H1 (cell line): ENCODE measurements around the gene C11orf58. TPM values are rescaled to one million over a fixed set of nuclear protein-coding genes. Genes with fewer than 3 reads are reported as not detected.

Experiments used
- CTCF ChIA-PET: fragments of 300-600 bp; sonication (Branson Sonifier 250); formaldehyde crosslinking; loops from one replicate; lab custom pipeline; 2021; ENCODE audit not compliant: partially characterized antibody; lab: Charles Lee
- POLR2A ChIA-PET: fragments of 300-600 bp; sonication (Branson Sonifier 250); formaldehyde crosslinking; loops from one replicate; lab custom pipeline; 2021; ENCODE audit warnings: inconsistent platforms; ENCODE audit not compliant: partially characterized antibody; lab: Charles Lee
- DNase-seq, 2 experiments: peaks; one replicate each; pipeline versions ENCODE4 v3.0.0 to v3.0.0-alpha.2; 2010 to 2022; ENCODE audit warnings: low spot score in 2 of 2, low read depth in 1 of 2, mixed read lengths in 1 of 2
- FAIRE-seq: peaks from 2 replicates; lab custom pipeline; 2011; peaks lifted over from hg19 to GRCh38; lab: Jason Lieb, UNC
- H2AFZ ChIP-seq: 2 replicates; pipeline ENCODE4 v1.8.1; 2012; ENCODE audit warnings: low read length, inconsistent platforms
- H2AK5ac ChIP-seq: 2 replicates; pipeline ENCODE4 v1.6.1; 2013; ENCODE audit warnings: low read depth, low read length
- H2BK120ac ChIP-seq: replicated peaks from 2 replicates; pipeline ENCODE3; 2013; ENCODE audit warnings: low read depth, low read length, inconsistent platforms
- H2BK12ac ChIP-seq: 2 replicates; pipeline ENCODE4 v1.6.1; 2013; ENCODE audit warnings: low read depth, low read length
- H2BK15ac ChIP-seq: 2 replicates; pipeline ENCODE4 v1.6.1; 2013; ENCODE audit warnings: low read length
- H2BK20ac ChIP-seq: 2 replicates; pipeline ENCODE4 v1.6.1; 2013; ENCODE audit warnings: low read length
- H2BK5ac ChIP-seq: 2 replicates; pipeline ENCODE4 v1.6.1; 2013; ENCODE audit warnings: low read depth, low read length
- H3K14ac ChIP-seq: 2 replicates; pipeline ENCODE4 v1.6.1; 2013; ENCODE audit warnings: inconsistent platforms; ENCODE audit not compliant: insufficient read length
- H3K18ac ChIP-seq: 2 replicates; pipeline ENCODE4 v1.6.1; 2013; ENCODE audit warnings: low read length; ENCODE audit errors: extremely low read depth
- H3K23ac ChIP-seq: 2 replicates; pipeline ENCODE4 v1.6.1; 2013; ENCODE audit warnings: inconsistent platforms; ENCODE audit not compliant: insufficient read length
- H3K23me2 ChIP-seq: 2 replicates; pipeline ENCODE4 v1.6.1; 2013; ENCODE audit warnings: low read depth, low read length
- H3K27ac ChIP-seq: 2 replicates; pipeline ENCODE4 v1.6.1; 2011; ENCODE audit warnings: low read depth, low read length, inconsistent platforms
- H3K27me3 ChIP-seq, 4 experiments: replicated peaks in 1 of 4; 1 replicate in 1 of 4; 2 replicates in 3 of 4; pipeline versions ENCODE4 v1.6.1 to v1.8.1; 2011 to 2013; ENCODE audit warnings: low read length in 3 of 4, mild to moderate bottlenecking in 3 of 4, inconsistent platforms in 2 of 4, mixed read lengths in 2 of 4, moderate library complexity in 1 of 4; ENCODE audit not compliant: control insufficient read depth in 3 of 4, insufficient read depth in 3 of 4; ENCODE audit errors: extremely low read depth in 1 of 4
- H3K36me3 ChIP-seq, 4 experiments: 2 replicates each; pipeline versions ENCODE4 v1.6.1 to v1.8.1; 2011 to 2013; ENCODE audit warnings: mild to moderate bottlenecking in 4 of 4, low read length in 3 of 4, moderate library complexity in 2 of 4, control low read depth in 1 of 4, inconsistent platforms in 1 of 4; ENCODE audit not compliant: insufficient read depth in 4 of 4, control insufficient read depth in 2 of 4
- H3K4ac ChIP-seq: replicated peaks from 2 replicates; pipeline ENCODE3; 2013; ENCODE audit warnings: low read length, low read depth, mixed read lengths, inconsistent platforms; ENCODE audit not compliant: insufficient read length
- H3K4me1 ChIP-seq, 4 experiments: replicated peaks in 1 of 4; 1 replicate in 1 of 4; 2 replicates in 3 of 4; pipeline versions ENCODE4 v1.6.1 to v1.8.1; 2011 to 2013; ENCODE audit warnings: low read length in 3 of 4, inconsistent platforms in 2 of 4, mixed read lengths in 1 of 4; ENCODE audit not compliant: insufficient read depth in 4 of 4, control insufficient read depth in 3 of 4
- H3K4me2 ChIP-seq, 2 experiments: 2 replicates each; pipeline versions ENCODE4 v1.6.1 to v1.8.1; 2011 to 2013; ENCODE audit warnings: low read depth in 2 of 2, low read length in 2 of 2, control low read depth in 1 of 2, inconsistent platforms in 1 of 2, mild to moderate bottlenecking in 1 of 2; ENCODE audit not compliant: insufficient read depth in 1 of 2
- H3K4me3 ChIP-seq, 4 experiments: fragments of 200-600, 300-600 bp in 1 of 4; sonication (generic), shearing (Covaris generic), sonication (Bioruptor Twin) in 1 of 4; 2 replicates each; pipeline versions ENCODE4 v1.5.1 to v1.8.1; 2011 to 2016; ENCODE audit warnings: low read length in 4 of 4, low read depth in 3 of 4, control low read depth in 2 of 4, inconsistent platforms in 2 of 4, mild to moderate bottlenecking in 2 of 4, mixed read lengths in 1 of 4, moderate library complexity in 1 of 4; ENCODE audit not compliant: insufficient read depth in 2 of 4; ENCODE audit errors: extremely low read depth in 1 of 4
- H3K56ac ChIP-seq: replicated peaks from 2 replicates; pipeline ENCODE3; 2013; ENCODE audit warnings: low read depth, mild to moderate bottlenecking, mixed read lengths, low read length, inconsistent platforms; ENCODE audit not compliant: insufficient read length
- H3K79me1 ChIP-seq: 2 replicates; pipeline ENCODE4 v1.6.1; 2013; ENCODE audit warnings: low read depth, low read length, control low read depth
- H3K79me2 ChIP-seq, 2 experiments: 2 replicates each; pipeline versions ENCODE4 v1.6.1 to v1.8.1; 2012 to 2013; ENCODE audit warnings: low read length in 2 of 2, mild to moderate bottlenecking in 2 of 2, inconsistent platforms in 1 of 2; ENCODE audit not compliant: insufficient read depth in 2 of 2, control insufficient read depth in 1 of 2
- H3K9ac ChIP-seq, 4 experiments: replicated peaks in 1 of 4; 1 replicate in 1 of 4; 2 replicates in 3 of 4; pipeline versions ENCODE4 v1.6.1 to v1.8.1; 2011 to 2013; ENCODE audit warnings: low read depth in 3 of 4, low read length in 3 of 4, control low read depth in 2 of 4, mild to moderate bottlenecking in 2 of 4, moderate library complexity in 2 of 4, inconsistent platforms in 1 of 4; ENCODE audit errors: extremely low read depth in 1 of 4
- H3K9me3 ChIP-seq, 2 experiments: 2 replicates each; pipeline versions ENCODE4 v1.6.1 to v1.8.1; 2012 to 2013; ENCODE audit warnings: mild to moderate bottlenecking in 2 of 2, moderate library complexity in 2 of 2, control low read depth in 1 of 2, inconsistent platforms in 1 of 2, low read depth in 1 of 2, low read length in 1 of 2, mixed read lengths in 1 of 2; ENCODE audit not compliant: insufficient read depth in 2 of 2
- H4K20me1 ChIP-seq, 2 experiments: replicated peaks in 1 of 2; 2 replicates each; pipeline versions ENCODE3 to v1.8.1; 2011 to 2013; ENCODE audit warnings: inconsistent platforms in 2 of 2, low read length in 2 of 2, mild to moderate bottlenecking in 1 of 2; ENCODE audit not compliant: insufficient read depth in 2 of 2, control insufficient read depth in 1 of 2
- H4K5ac ChIP-seq: 2 replicates; pipeline ENCODE4 v1.6.1; 2013; ENCODE audit warnings: low read length, low read depth, mixed read lengths, inconsistent platforms; ENCODE audit not compliant: insufficient read length
- H4K8ac ChIP-seq: 2 replicates; pipeline ENCODE4 v1.8.0; 2013; ENCODE audit warnings: mild to moderate bottlenecking, moderate library complexity, low read length, inconsistent platforms; ENCODE audit not compliant: insufficient read depth; ENCODE audit errors: extremely low read depth
- H4K91ac ChIP-seq: replicated peaks from 2 replicates; pipeline ENCODE3; 2013; ENCODE audit warnings: low read length, mixed read lengths, inconsistent platforms; ENCODE audit not compliant: insufficient read length
- E2F6 ChIP-seq: IDR thresholded peaks from 2 replicates; pipeline ENCODE4 v1.6.1; 2012; ENCODE audit warnings: inconsistent platforms
- EZH2 ChIP-seq: fragments of 200-600 bp; sonication (generic); IDR thresholded peaks from 2 replicates; pipeline ENCODE4 v1.7.1; 2012; ENCODE audit warnings: low read depth, mild to moderate bottlenecking, moderate library complexity, low read length, inconsistent platforms; ENCODE audit not compliant: severe bottlenecking
- GABPA ChIP-seq: IDR thresholded peaks from 2 replicates; pipeline ENCODE4 v1.6.1; 2011; ENCODE audit warnings: mild to moderate bottlenecking, low read length, moderate library complexity, borderline replicate concordance; ENCODE audit not compliant: insufficient read depth
- RFX5 ChIP-seq: IDR thresholded peaks from 2 replicates; pipeline ENCODE4 v1.6.1; 2011; ENCODE audit warnings: low read depth, low read length, improper control_type of control experiment, borderline replicate concordance
- YY1 ChIP-seq: IDR thresholded peaks from 2 replicates; pipeline ENCODE4 v1.6.1; 2011; ENCODE audit warnings: low read depth, mild to moderate bottlenecking, low read length
- ZNF274 ChIP-seq: IDR thresholded peaks from 2 replicates; pipeline ENCODE4 v1.7.0; 2012; ENCODE audit warnings: low read length, borderline replicate concordance; ENCODE audit errors: extremely low read depth
- WGBS, 2 experiments: shearing (Covaris generic) in 1 of 2; methylation state at CpG; one replicate each; pipeline versions ENCODE4 v1.1.6 to v1.1.7; 2013 to 2015; ENCODE audit warnings: low lambda C conversion rate in 2 of 2, mixed read lengths in 2 of 2, inconsistent platforms in 1 of 2, low coverage in 1 of 2, missing lambda C conversion rate in 1 of 2; ENCODE audit not compliant: insufficient replicate concordance in 2 of 2, insufficient coverage in 1 of 2, insufficient read length in 1 of 2; ENCODE audit errors: extremely low coverage in 1 of 2, missing lambda C conversion rate in 1 of 2; 5-methylcytosine and 5-hydroxymethylcytosine counted together
- polyA plus RNA-seq, 7 experiments: library from polyadenylated mRNA; depleted of rRNA in 3 of 7; stranded (reverse) in 5 of 7; unstranded in 2 of 7; fragments of >200 nt in 5 of 7; fragments of 200-250 nt in 2 of 7; gene quantifications; 1 replicate in 5 of 7; 2 replicates in 1 of 7; 4 replicates in 1 of 7; pipeline versions ENCODE4 v1.2.1 to v1.2.3, GENCODE V29; 2011 to 2013; ENCODE audit warnings: missing spikeins in 2 of 7, mixed read lengths in 2 of 7
- total RNA-seq: library from RNA; stranded (reverse); fragmentation: NEBNext Ultra II Directional; extraction: Animal tissue kit (Norgen Biotek cat#: 25700); gene quantifications from 2 replicates; pipeline ENCODE4 v1.2.1, GENCODE V29; 2021

The C11orf58 gene
- total and polyA plus RNA-seq, 2 of the 8 experiments (the other 6 are each of a cell fraction or from before 2014, with no cell fraction given): 70.7 to 181 TPM

GRCh38 chr11:16774936-16775613 lies 36.6 kb downstream of the C11orf58 start:
- H3K27ac ChIP-seq: no peak overlapping the region
- WGBS, 2 experiments: 94% methylated on average over 11 of the region's 11 CpGs; no CpG with 5 or more reads in 1 of the 2 experiments
- no peak overlapping the region for H3K4me3 ChIP-seq
- H4K5ac ChIP-seq: no peak overlapping the region
- no peaks in the 10 kb centered on the region; a peak in 1 of 7 replicates for H3K4me1 ChIP-seq
- H3K18ac ChIP-seq: no peak overlapping the region
- H2BK20ac ChIP-seq: no peak overlapping the region
- DNase-seq (no peak), FAIRE-seq (no peak)
- H4K91ac ChIP-seq: no peak overlapping the region
- no peaks in the 10 kb centered on the region for H4K20me1 ChIP-seq
- POLR2A ChIA-PET: interaction anchor here (0.7 kb wide), 1 partner anchor 13 kb away, joined by 3 read pairs; no protein-coding TSS in a partner anchor
- H3K56ac ChIP-seq: no peak overlapping the region
- no peak overlapping the region for H3K23ac ChIP-seq
- no peak overlapping the region for H3K4ac ChIP-seq
- H2BK5ac ChIP-seq: no peak overlapping the region
- CTCF ChIA-PET: interaction anchor here (0.6 to 1.7 kb wide), 3 partner anchors 11 to 422 kb away, joined by 4 to 17 read pairs (median 5); no protein-coding TSS in a partner anchor
- H2AFZ ChIP-seq: no peak overlapping the region
- H4K8ac ChIP-seq: no peak overlapping the region
- H3K79me2 ChIP-seq: no peaks in the 10 kb centered on the region
- H3K9ac ChIP-seq: no peak overlapping the region
- no peak overlapping the region for H2AK5ac ChIP-seq
- TF ChIP-seq YY1: 0 out of 2 replicates have a peak, but pooled peaks have one; percentile 47
- no peak for TF ChIP-seq GABPA
- TF ChIP-seq ZNF274: no peak
- TF ChIP-seq E2F6: no peak
- TF ChIP-seq EZH2: no peak
- no peak for TF ChIP-seq RFX5
- H2BK120ac ChIP-seq: no peak overlapping the region
- no peak overlapping the region for H3K4me2 ChIP-seq
- H2BK15ac ChIP-seq: no peak overlapping the region
- H3K27me3 ChIP-seq: no peaks in the 10 kb centered on the region
- no peak overlapping the region for H2BK12ac ChIP-seq
- H3K9me3 ChIP-seq: no peaks in the 10 kb centered on the region
- H3K36me3 ChIP-seq: peaks cover 0 to 4% (median 0%) of the 10 kb centered on the region in 4 experiments; a peak in 1 of 8 replicates
- no peaks in the 10 kb centered on the region for H3K23me2 ChIP-seq
- H3K79me1 ChIP-seq: no peaks in the 10 kb centered on the region
- no peak overlapping the region for H3K14ac ChIP-seq
